ENCODE data around the gene RGS16.

RGS16 gene

DNA sequence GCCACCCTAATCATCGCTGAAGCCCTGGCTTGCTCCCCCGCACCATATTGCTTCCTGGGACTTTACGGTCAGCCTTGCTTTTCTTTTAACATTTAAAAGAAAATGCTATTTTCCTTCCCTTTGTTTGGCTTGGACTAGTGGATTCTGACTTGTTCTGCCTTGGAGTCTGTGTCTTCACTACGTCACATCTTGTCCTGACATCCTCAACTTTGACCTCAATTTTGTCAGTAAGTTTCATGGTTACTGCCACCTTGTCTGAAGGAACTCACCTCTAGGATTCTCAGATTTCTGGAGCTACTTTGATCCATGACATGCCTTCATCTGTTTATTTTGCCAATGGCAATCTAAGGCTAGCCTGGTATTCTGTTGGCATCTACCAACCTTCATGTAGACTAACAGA is 19.4 kb downstream of the RGS16 start:
- DNase-seq = no peak

DNA sequence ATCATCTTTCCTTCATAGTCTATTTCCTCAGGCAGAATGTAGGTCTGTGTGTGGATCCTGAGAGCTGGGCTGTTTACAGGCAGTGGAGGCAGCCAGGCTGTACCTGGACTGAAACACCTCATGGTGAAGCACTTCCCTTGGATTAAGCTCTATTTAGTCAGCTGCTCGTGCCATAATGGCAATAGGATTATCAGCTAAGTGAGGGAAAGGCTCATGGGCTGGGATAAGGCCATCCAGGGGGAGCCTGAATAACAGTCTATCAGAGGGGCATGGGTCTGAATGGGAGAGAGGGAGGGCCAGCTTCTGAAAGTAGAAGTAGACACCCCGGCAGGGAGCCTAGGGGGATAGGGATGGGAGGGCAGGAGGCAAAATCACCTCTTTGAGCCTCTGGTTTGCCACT is 23.5 kb downstream of the RGS16 start:
- DNase-seq = no peak

DNA sequence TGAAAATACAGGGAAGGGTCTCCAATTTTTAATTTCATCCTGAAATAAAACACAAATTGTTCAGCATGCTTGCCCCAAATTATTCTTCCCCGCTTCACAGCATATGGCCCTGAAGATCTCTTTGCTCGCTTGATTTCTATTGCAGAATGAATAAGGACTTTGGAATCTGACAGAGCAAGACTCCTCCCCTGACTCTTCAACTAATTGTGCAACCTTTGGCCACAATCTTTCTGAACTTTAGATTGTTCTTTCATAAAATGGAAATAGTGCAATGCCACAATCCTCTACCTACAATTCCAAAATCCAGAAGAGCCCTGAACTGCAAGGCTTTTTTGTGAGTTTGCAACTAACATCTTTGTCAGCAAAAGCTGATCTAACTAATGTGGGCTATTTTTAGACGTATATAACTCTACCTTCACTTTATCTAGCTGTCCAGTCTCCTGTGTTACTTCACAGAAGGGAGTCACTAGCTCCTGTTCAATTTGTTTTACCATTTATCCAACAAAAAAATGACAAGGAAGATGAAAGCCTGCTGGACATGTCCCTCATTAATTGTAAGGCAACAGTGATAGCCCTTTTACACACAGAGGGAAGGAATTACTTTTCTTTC is 28.5 kb downstream of the RGS16 start:
- DNase-seq = no peak

DNA sequence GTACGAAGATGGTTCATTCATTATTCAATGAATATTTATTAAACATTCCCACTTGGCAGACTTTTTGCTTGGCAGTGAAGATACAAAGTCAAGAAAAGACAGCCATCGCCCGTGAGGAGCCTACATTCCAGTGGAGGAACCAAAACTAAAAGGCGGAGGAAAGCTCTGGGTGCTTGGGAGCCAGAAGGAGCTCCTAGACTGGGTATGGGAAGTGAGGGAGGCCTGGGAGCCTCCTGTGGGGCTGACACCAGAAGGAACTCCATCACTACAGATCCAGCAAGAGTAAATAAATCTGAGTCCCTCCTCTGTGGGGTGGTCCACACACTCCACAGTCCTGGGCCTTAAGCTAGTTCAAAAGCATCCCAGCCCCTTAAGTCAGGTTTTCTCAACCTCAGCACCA is 30.0 kb downstream of the RGS16 start:
- DNase-seq = no peak

DNA sequence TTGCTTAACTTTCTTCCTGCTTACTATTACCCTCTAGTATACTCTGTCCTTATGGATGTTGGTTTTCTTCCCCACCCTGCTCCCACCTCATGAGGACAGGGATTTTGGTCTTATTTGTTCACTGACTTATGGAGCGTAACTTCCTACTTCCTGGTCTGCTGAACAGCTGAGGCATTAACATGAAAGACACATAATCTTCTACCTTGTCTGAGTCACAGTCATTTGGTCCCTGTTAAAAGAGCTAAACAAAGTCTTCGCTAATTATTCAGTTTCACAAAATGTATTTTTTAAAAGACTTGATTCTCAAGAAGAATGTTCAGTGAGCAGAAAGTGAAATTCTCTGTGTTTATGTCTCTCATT is 33.6 kb downstream of the RGS16 start:
- DNase-seq = no peak

DNA sequence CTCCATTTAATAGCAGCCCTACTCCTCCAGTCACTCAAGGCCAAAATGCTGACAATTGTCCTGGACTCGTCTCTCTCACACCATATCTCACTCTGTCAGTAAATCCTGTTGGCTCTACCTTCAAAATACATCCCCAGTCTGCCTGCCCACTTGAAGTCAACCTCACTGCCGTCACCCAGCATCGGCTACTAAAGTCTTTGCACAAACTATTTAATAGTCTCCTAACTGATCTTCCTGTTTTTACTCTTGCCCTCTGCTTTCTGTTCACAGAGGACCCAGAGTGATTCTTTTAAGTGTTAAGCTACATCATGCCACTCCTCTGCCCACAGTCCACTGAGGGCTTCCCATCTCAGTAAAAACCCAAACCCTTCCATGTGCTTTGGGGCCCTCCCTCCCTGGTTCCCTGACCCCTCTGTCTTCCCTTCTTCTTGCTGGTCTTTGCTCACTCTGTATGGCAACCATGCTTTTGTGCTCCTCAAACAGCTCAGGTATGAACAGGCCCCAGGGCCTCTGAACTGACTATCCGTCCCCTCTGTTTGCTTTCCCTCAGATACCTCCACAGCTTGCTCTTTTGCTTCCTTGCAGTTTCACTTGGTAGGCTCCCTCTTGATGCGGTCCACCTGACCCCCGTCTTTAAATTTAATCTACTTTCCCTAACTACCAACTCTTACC is 34.1 kb downstream of the RGS16 start:
- no peak for DNase-seq

DNA sequence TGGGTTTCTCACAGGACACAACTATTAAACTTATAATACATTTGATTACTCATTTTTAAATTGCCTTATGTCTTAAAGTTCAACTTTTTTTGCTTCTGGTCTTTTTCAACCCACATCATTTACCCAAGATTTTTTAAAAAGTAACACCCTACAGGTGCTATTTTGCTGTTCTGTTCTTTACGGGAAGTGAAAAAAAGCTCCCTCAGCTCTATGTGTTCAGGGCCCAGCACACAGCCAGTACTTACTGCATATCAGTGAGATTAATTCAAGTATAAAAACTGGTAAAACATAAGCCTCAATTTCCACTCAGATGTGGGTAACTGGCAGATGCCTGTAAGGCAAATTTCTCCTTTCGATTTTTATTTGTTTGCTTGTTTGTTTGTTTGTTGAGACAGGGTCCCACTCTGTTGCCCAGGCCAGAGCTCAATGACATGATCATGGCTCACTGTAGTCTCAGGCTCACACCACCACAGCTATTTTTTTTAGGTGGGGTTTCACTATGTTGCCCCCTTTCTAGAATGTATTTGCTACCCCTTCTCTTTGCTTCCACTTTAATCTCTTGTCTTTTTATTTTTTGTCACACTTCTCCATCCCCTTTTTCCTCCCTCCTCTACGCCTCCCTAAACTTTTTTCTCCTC is 35.4 kb downstream of the RGS16 start:
- DNase-seq = no peak

GRCh38 chr1:182567629-182568028 is 36.6 kb downstream of the RGS16 start:
- DNase-seq = no peak

- DNase-seq = no peak
Observed at GRCh38 chr1:182565537-182565936, 38.7 kb downstream of the RGS16 start.

- no peak for DNase-seq
Observed at GRCh38 chr1:182564406-182565004, 39.7 kb downstream of the RGS16 start.

DNA sequence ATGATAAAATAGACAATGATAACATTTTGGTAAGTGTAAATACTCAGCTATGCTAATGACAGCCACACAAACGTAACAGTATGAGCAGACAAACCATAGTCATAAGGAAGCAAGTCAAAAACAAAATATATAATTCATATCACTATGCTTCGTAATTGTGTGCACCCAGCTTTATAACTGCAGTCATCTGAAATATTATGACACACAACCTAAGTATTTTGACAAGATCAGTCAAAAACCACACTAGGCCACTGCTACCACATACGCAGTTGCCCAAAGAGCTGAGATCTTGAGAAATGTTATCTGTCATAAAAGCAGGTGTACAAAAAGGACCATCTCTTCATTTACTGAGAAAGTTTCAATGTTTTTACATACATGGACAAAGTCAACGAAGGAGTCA is 41.1 kb downstream of the RGS16 start:
- no peak for DNase-seq

GRCh38 chr1:182561456-182561855 is 42.7 kb downstream of the RGS16 start:
- no peak for DNase-seq

GRCh38 chr1:182560392-182560984 is 43.7 kb downstream of the RGS16 start:
- no peak for DNase-seq

DNA sequence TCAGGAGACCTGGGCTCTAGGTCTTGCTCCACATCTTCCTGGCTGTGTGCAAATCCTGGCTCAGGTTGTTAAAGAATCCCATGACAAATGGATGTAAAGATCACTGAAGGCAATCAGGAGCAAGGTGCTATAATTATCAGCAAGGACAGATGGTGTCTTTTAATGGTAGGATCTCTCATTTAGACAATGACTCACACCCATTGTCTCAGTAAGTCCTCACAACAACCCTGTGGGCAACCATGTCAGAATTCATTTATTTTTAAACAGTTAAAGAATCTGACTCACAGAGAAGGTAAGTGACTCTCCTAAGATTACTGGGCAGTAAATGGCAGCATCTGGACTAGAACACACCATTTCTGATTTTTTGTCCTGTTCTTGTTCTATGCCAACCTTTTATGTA is 47.9 kb downstream of the RGS16 start:
- no peak for DNase-seq

DNA sequence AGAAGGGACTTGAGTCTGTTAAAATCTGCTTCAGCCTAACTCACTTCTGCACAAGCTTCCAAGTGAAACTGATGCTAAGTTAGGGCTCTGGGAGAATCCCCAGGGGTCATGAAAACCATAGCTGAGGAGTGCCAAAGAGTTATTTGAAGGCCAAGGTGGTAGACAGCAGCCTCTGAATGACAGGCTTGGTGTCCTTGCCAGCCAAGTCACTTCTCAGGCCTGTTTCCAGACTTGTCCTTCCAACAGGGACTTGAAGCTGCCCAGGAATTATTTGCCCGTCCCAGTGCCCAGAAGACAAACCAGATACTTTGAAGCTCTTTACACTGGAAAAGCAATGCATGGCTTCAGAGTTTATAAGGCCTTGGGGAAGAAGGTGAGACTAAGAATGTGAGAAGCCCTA is 48.7 kb downstream of the RGS16 start:
- no peak for DNase-seq

GRCh38 chr1:182552527-182552926 is 51.7 kb downstream of the RGS16 start:
- no peak for DNase-seq

DNA sequence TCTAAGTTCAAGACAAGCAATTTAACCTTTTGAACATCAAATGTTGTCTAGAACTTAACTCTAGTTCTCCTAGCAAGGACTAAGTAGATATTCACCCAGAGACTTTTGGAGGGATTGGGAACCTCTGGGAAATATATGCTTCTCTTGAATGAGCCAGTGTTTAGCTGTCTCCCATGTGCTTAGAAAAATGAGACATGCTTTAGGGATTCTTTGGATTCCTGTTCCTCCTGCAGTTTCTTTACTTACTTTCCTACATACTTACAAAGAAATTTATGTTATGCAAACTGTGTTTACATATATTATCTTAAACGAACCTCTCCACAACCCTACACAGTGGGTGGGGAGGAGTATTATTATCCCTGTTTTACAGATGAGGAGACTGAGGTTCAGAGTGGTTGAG is 54.4 kb downstream of the RGS16 start:
- DNase-seq = no peak

- DNase-seq = no peak
Observed at GRCh38 chr1:182549346-182549745, 54.8 kb downstream of the RGS16 start.

Measured in hypothalamus (tissue), 51 donors.